ENCODE data around the gene WDR83.

WDR83 gene

DNA sequence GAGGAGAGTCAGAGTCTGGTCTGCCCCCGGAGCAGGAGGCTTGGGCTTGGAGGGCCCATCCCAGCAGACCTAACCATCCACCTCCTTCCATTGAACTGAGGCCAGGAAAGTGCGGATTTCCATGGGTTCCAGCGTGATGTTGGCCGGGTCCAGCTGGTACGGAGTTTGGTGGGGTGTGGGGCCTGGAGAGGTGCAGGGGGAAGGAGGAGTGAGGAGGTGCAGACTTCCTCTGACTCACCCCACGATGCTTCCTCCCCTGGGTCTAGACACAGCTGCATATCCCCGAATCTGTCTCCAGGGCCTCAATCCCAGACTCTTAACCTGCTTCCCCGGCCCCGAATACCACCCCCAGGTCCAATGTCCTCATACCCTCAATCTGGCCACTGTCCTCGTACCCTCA lies 20.1 kb upstream of the WDR83 start:
- no peak for TF ChIP-seq CTCF (IDR thresholded peaks at IDR 0.05; ENCODE audit: control extremely low read depth, extremely low read depth, low read depth, missing control alignments)
- ChIA-PET CTCF (no interaction called here), POLR2A (interaction anchor here (0.6 kb wide), 2 partner anchors 11 to 15 kb away, joined by 4 to 6 read pairs; no protein-coding TSS in a partner anchor)
- DNase-seq (ENCODE audit: extremely low spot score), result no peak

DNA sequence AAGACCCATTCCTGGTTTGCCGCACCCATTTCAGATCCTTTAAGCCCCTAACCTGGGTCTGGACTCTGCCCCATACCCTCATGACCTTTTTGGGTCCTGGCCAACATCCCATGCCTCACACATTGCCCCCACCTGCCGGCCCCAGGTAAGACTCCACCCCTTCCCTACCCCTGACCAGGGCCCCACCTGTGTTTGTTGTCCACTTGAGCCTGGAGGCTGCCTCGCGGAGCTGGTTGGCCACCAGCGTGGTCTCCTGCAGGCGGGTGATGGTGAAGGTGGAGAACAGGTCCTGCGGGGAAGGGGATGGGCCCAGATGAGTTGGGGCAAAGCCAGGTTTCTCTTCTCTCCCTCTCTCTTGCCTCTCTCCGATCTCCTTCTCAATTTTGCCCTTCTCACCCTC lies 19.6 kb upstream of the WDR83 start:
- TF ChIP-seq CTCF (IDR thresholded peaks at IDR 0.05; ENCODE audit: control extremely low read depth, extremely low read depth, low read depth, missing control alignments), result no peak
- ChIA-PET CTCF (no interaction called here), POLR2A (no interaction called here)
- DNase-seq (ENCODE audit: extremely low spot score), result no peak

GRCh38 chr19:12647490-12648071 lies 19.0 kb upstream of the WDR83 start:
- peak; percentile 73 for DNase-seq (ENCODE audit: extremely low spot score)
- ChIA-PET POLR2A (no interaction called here), CTCF (interaction anchor here (0.8 kb wide), 1 partner anchor 25 kb away, joined by 3 read pairs; no protein-coding TSS in a partner anchor)
- TF ChIP-seq CTCF (IDR thresholded peaks at IDR 0.05; ENCODE audit: control extremely low read depth, extremely low read depth, low read depth, missing control alignments), result no peak

DNA sequence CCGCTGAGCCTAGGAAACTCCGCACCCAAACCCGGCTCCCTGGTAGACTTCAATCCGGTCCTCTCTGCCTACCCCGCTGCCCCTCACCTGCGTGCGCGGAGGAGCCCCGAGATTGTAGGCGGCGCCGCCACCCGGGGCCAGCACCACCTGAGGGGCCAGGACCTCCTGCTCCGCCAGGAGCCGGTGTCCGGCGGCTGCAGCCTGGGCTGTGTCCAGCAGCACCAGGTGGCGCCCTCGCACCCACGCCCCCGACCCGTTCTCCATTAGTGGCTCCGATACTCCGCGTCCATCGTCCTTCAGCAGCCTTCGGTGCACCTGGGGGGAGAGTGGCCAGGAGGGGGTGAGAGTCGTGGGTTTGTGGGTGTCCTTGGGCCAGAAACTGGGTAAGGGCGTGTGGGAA lies 18.5 kb upstream of the WDR83 start:
- TF ChIP-seq CTCF (IDR thresholded peaks at IDR 0.05; ENCODE audit: control extremely low read depth, extremely low read depth, low read depth, missing control alignments), result no peak
- no peak for DNase-seq (ENCODE audit: extremely low spot score)
- ChIA-PET POLR2A (no interaction called here), CTCF (interaction anchor here (0.8 to 1.5 kb wide), 2 partner anchors 8 to 24 kb away, joined by 3 to 7 read pairs; no protein-coding TSS in a partner anchor)

- CTCF ChIA-PET, result no interaction called here
- peak; percentile 11 for DNase-seq (ENCODE audit: extremely low spot score)
- POLR2A ChIA-PET, result interaction anchor here (0.7 kb wide), 1 partner anchor 37 kb away, joined by 11 read pairs; no protein-coding TSS in a partner anchor
- TF ChIP-seq CTCF (IDR thresholded peaks at IDR 0.05; ENCODE audit: control extremely low read depth, extremely low read depth, low read depth, missing control alignments), result no peak
Measured at GRCh38 chr19:12649941-12650340, 16.7 kb upstream of the WDR83 start.

GRCh38 chr19:12652219-12652618 lies 14.4 kb upstream of the WDR83 start:
- no peak for DNase-seq (ENCODE audit: extremely low spot score)
- CTCF ChIA-PET, result interaction anchor here (1.3 kb wide), 1 partner anchor 12 kb away, joined by 3 read pairs; no protein-coding TSS in a partner anchor
- TF ChIP-seq CTCF (IDR thresholded peaks at IDR 0.05; ENCODE audit: control extremely low read depth, extremely low read depth, low read depth, missing control alignments), result no peak
- POLR2A ChIA-PET, result no interaction called here

Data from GM10248 (cell line).